ENCODE results near the gene RIMOC1.

DNA sequence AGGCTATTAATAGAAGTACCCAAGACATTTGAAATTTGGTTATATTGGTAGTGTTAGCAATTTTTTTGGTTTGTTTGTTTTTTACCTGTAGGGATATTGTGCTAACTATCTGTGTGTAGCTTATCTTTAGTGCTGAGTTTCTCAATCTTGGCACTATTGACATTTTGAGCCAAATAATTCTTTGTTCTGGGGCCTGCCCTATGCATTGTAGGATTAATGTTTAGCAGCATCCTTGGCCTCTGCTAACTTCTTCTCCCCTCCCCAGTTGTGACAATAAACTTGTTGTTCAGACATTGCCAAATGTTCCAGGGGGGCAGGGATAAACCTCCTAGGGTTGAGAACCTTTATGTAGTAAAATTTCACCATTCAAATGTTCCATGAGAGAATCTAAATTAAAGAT lies 24.9 kb downstream of the RIMOC1 start:
- TF ChIP-seq NRF1 (conservative IDR thresholded peaks at IDR 0.05; ENCODE audit: low read depth, low read length), result no peak
- TF ChIP-seq, protein P1, sequence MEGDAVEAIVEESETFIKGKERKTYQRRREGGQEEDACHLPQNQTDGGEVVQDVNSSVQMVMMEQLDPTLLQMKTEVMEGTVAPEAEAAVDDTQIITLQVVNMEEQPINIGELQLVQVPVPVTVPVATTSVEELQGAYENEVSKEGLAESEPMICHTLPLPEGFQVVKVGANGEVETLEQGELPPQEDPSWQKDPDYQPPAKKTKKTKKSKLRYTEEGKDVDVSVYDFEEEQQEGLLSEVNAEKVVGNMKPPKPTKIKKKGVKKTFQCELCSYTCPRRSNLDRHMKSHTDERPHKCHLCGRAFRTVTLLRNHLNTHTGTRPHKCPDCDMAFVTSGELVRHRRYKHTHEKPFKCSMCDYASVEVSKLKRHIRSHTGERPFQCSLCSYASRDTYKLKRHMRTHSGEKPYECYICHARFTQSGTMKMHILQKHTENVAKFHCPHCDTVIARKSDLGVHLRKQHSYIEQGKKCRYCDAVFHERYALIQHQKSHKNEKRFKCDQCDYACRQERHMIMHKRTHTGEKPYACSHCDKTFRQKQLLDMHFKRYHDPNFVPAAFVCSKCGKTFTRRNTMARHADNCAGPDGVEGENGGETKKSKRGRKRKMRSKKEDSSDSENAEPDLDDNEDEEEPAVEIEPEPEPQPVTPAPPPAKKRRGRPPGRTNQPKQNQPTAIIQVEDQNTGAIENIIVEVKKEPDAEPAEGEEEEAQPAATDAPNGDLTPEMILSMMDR (IDR thresholded peaks at IDR 0.05 in 2 of 3, conservative IDR thresholded peaks at IDR 0.05 in 1 of 3; ENCODE audit: control insufficient read depth in 2 of 3, extremely low read depth in 1 of 3, insufficient read depth in 1 of 3, low read depth in 3 of 3, low read length in 3 of 3), result no peak
- no peak for TF ChIP-seq CHD2 (IDR thresholded peaks at IDR 0.05; ENCODE audit: borderline replicate concordance, low read depth, low read length)
- no peak for TF ChIP-seq EP300 (IDR thresholded peaks at IDR 0.05; ENCODE audit: borderline replicate concordance in 1 of 2, control insufficient read depth in 1 of 2, low read depth in 2 of 2, low read length in 2 of 2)
- no peak for TF ChIP-seq CREB1 (IDR thresholded peaks at IDR 0.05; ENCODE audit: low read depth)
- TF ChIP-seq, protein P2, sequence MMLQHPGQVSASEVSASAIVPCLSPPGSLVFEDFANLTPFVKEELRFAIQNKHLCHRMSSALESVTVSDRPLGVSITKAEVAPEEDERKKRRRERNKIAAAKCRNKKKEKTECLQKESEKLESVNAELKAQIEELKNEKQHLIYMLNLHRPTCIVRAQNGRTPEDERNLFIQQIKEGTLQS (IDR thresholded peaks at IDR 0.05; ENCODE audit: borderline replicate concordance, extremely low read depth, low read depth, low read length), result no peak
- TF ChIP-seq MYC (IDR thresholded peaks at IDR 0.05; ENCODE audit: insufficient read depth, insufficient read length, insufficient replicate concordance, low read length, severe bottlenecking), result no peak
- TF ChIP-seq FOS (IDR thresholded peaks at IDR 0.05; ENCODE audit: borderline replicate concordance, extremely low read depth, insufficient read length), result no peak
- no peak for TF ChIP-seq JUNB (IDR thresholded peaks at IDR 0.05)
- no peak for TF ChIP-seq WRNIP1 (IDR thresholded peaks at IDR 0.05; ENCODE audit: borderline replicate concordance, low read depth, low read length)
